ENCODE data around the gene SLC22A17. TPM values are rescaled to one million over a fixed set of nuclear protein-coding genes. Genes with fewer than 3 reads are reported as not detected.

The SLC22A17 gene
- polyA plus RNA-seq, 4 donors = 56.7 to 74.4 (median 61.3) TPM

Other genes starting within 250 kb of the SLC22A17 start
- gene CIROP, start 247.9 kb downstream of the SLC22A17 start, polyA plus RNA-seq (ENCODE audit: insufficient read length in 4 of 4) = under 1 TPM in 1 of 4 donors, not detected in 3; 0.04 TPM
- under 1 TPM in 3 of 4 donors, not detected in 1; 0.13 to 0.32 (median 0.18) TPM for gene CEBPE, start 233.6 kb downstream of the SLC22A17 start, polyA plus RNA-seq (ENCODE audit: insufficient read length in 4 of 4)
- gene SLC7A8, start 169.2 kb downstream of the SLC22A17 start, polyA plus RNA-seq (ENCODE audit: insufficient read length in 4 of 4) = 100 to 1,000 TPM in 1 of 4 donors, 10 to 100 TPM in 3; 88.7 to 100 (median 95.3) TPM
- gene RNF212B, start 115.0 kb downstream of the SLC22A17 start, polyA plus RNA-seq (ENCODE audit: insufficient read length in 4 of 4) = 1 to 10 TPM; 1.1 to 1.8 (median 1.5) TPM
- gene HOMEZ, start 66.8 kb downstream of the SLC22A17 start, polyA plus RNA-seq (ENCODE audit: insufficient read length in 4 of 4) = 10 to 100 TPM; 27.5 to 30.6 (median 28.2) TPM
- gene PPP1R3E, start 50.0 kb downstream of the SLC22A17 start, polyA plus RNA-seq (ENCODE audit: insufficient read length in 4 of 4) = 10 to 100 TPM; 22.5 to 31.7 (median 25.0) TPM
- gene BCL2L2, start 46.1 kb downstream of the SLC22A17 start, polyA plus RNA-seq (ENCODE audit: insufficient read length in 4 of 4) = 10 to 100 TPM; 40.1 to 43.1 (median 40.9) TPM
- gene PABPN1, start 31.4 kb downstream of the SLC22A17 start, polyA plus RNA-seq (ENCODE audit: insufficient read length in 4 of 4) = 100 to 1,000 TPM; 243 to 268 (median 257) TPM
- gene EFS, start 12.3 kb upstream of the SLC22A17 start, polyA plus RNA-seq (ENCODE audit: insufficient read length in 4 of 4) = 10 to 100 TPM; 36.6 to 53.0 (median 40.1) TPM
- gene IL25, start 19.9 kb upstream of the SLC22A17 start, polyA plus RNA-seq (ENCODE audit: insufficient read length in 4 of 4) = not detected
- gene CMTM5, start 24.2 kb upstream of the SLC22A17 start, polyA plus RNA-seq (ENCODE audit: insufficient read length in 4 of 4) = 1 to 10 TPM; 2.0 to 3.3 (median 2.9) TPM
- gene MYH6, start 55.4 kb upstream of the SLC22A17 start, polyA plus RNA-seq (ENCODE audit: insufficient read length in 4 of 4) = under 1 TPM; 0.17 to 0.24 (median 0.22) TPM
- gene MYH7, start 82.8 kb upstream of the SLC22A17 start, polyA plus RNA-seq (ENCODE audit: insufficient read length in 4 of 4) = under 1 TPM; 0.19 to 0.32 (median 0.24) TPM
- gene NGDN, start 116.8 kb upstream of the SLC22A17 start, polyA plus RNA-seq (ENCODE audit: insufficient read length in 4 of 4) = 10 to 100 TPM; 62.3 to 67.5 (median 64.8) TPM
- 1 to 10 TPM; 6.7 to 7.8 (median 6.9) TPM for gene ZFHX2, start 198.9 kb upstream of the SLC22A17 start, polyA plus RNA-seq (ENCODE audit: insufficient read length in 4 of 4)
- gene THTPA, start 203.4 kb upstream of the SLC22A17 start, polyA plus RNA-seq (ENCODE audit: insufficient read length in 4 of 4) = 10 to 100 TPM; 15.8 to 21.1 (median 17.3) TPM
- 10 to 100 TPM; 71.7 to 89.8 (median 78.0) TPM for gene AP1G2, start 214.9 kb upstream of the SLC22A17 start, polyA plus RNA-seq (ENCODE audit: insufficient read length in 4 of 4)
- gene JPH4, start 225.9 kb upstream of the SLC22A17 start, polyA plus RNA-seq (ENCODE audit: insufficient read length in 4 of 4) = 10 to 100 TPM in 3 of 4 donors, 1 to 10 TPM in 1; 9.5 to 11.6 (median 10.7) TPM

Data from right renal pelvis (tissue), 4 donors.